ENCODE data around the gene CTNS.
"Not testable (repeated sequence)": the region's sequence is repeated elsewhere in the genome, so short reads cannot be mapped to it uniquely, and the experiment has no call there.

CTNS gene

GRCh38 chr17:3688027-3688553 is 51.5 kb downstream of the CTNS start:
- no peak for DNase-seq (ENCODE audit: low spot score)

- no peak for DNase-seq (ENCODE audit: low spot score)
Observed at GRCh38 chr17:3688852-3689261, 52.3 kb downstream of the CTNS start.

GRCh38 chr17:3689262-3690093 is 52.9 kb downstream of the CTNS start:
- no peak for DNase-seq (ENCODE audit: low spot score)

- no peak for DNase-seq (ENCODE audit: low spot score)
Observed at GRCh38 chr17:3690094-3690715, 53.6 kb downstream of the CTNS start.

- no peak for DNase-seq (ENCODE audit: low spot score)
Observed at GRCh38 chr17:3691617-3692067, 55.1 kb downstream of the CTNS start.

- no peak for DNase-seq (ENCODE audit: low spot score)
Observed at GRCh38 chr17:3692346-3692745, 55.8 kb downstream of the CTNS start.

- DNase-seq (ENCODE audit: low spot score), result no peak
Observed at GRCh38 chr17:3693141-3693540, 56.6 kb downstream of the CTNS start.

GRCh38 chr17:3693829-3694231 is 57.3 kb downstream of the CTNS start:
- peak; percentile 77 for DNase-seq (ENCODE audit: low spot score)

GRCh38 chr17:3695129-3695722 is 58.7 kb downstream of the CTNS start:
- no peak for DNase-seq (ENCODE audit: low spot score)

- DNase-seq (ENCODE audit: low spot score), result peak; percentile 69
Observed at GRCh38 chr17:3695723-3696411, 59.3 kb downstream of the CTNS start, which contains the start of gene P2RX5. Gene P2RX5 (minus strand): TSS chr17:3696155. CDS start chr17:3696005, 150 bp downstream.

- no peak for DNase-seq (ENCODE audit: low spot score)
Observed at GRCh38 chr17:3697103-3697476, 60.5 kb downstream of the CTNS start.

- DNase-seq (ENCODE audit: low spot score), result no peak
Observed at GRCh38 chr17:3698139-3698538, 61.6 kb downstream of the CTNS start.

- no peak for DNase-seq (ENCODE audit: low spot score)
Observed at GRCh38 chr17:3699951-3700350, 63.4 kb downstream of the CTNS start.

- DNase-seq (ENCODE audit: low spot score), result not testable (repeated sequence)
Observed at GRCh38 chr17:3702041-3702539, 65.5 kb downstream of the CTNS start.

GRCh38 chr17:3704931-3705717 is 68.6 kb downstream of the CTNS start:
- no peak for DNase-seq (ENCODE audit: low spot score)

- DNase-seq (ENCODE audit: low spot score), result not testable (repeated sequence)
Observed at GRCh38 chr17:3705718-3705984, 69.1 kb downstream of the CTNS start.

- DNase-seq (ENCODE audit: low spot score), result no peak
Observed at GRCh38 chr17:3708366-3708765, 71.8 kb downstream of the CTNS start.

- peak; percentile 97 for DNase-seq (ENCODE audit: low spot score)
Observed at GRCh38 chr17:3710951-3711383, 74.4 kb downstream of the CTNS start.

Data from activated CD4-positive, alpha-beta T cell treated with anti-CD3 and anti-CD28 coated beads, Interleukin-2, Interleukin-4, amounts not matched to agents 100 ng/mL and 50 ng/mL, durations not matched to agents 16 hours and 8 hours (primary cell).